Activated T-helper 1 cell treated with anti-CD3 and anti-CD28 coated beads, Interleukin-12 subunit alpha, Interleukin-12 subunit beta, Interleukin-2, Interleukin-4 antibody, amounts not matched to agents 30 ng/mL and 10 ng/mL and 1 ng/mL, durations not matched to agents 14 hours and 24 hours and 36 hours (primary cell): ENCODE measurements around the gene TRAF1. TPM values are rescaled to one million over a fixed set of nuclear protein-coding genes. Genes with fewer than 3 reads are reported as not detected.
A peak's percentile ranks its signal among the peaks of the same experiment; 100 is the strongest.

ENCODE experiments used
- DNase-seq: peaks from one replicate; pipeline ENCODE4 v3.0.0; 2021; ENCODE audit warnings: low spot score
- H3K27ac Mint-ChIP-seq: one replicate; pipeline ENCODE4 v1.8.0; 2021; ENCODE audit warnings: mild to moderate bottlenecking, mixed read lengths
- H3K27me3 Mint-ChIP-seq: one replicate; pipeline ENCODE4 v1.8.0; 2022; ENCODE audit warnings: mild to moderate bottlenecking, moderate library complexity, mixed read lengths; ENCODE audit not compliant: insufficient read depth
- H3K36me3 Mint-ChIP-seq: one replicate; pipeline ENCODE4 v1.8.0; 2021; ENCODE audit warnings: low read depth, mixed read lengths
- H3K4me1 Mint-ChIP-seq: one replicate; pipeline ENCODE4 v1.8.0; 2021; ENCODE audit warnings: low read depth, mixed read lengths
- H3K4me3 Mint-ChIP-seq: one replicate; pipeline ENCODE4 v1.8.0; 2021; ENCODE audit warnings: mild to moderate bottlenecking, moderate library complexity, mixed read lengths
- H3K9me3 Mint-ChIP-seq: one replicate; pipeline ENCODE4 v1.8.0; 2021; ENCODE audit warnings: mixed read lengths
- intact Hi-C: fragments of 100-400 bp; cut with micrococcal nuclease; formaldehyde crosslinking; loops from one replicate; pipeline ENCODE4 v1.15.1; 2024
- total RNA-seq: library from RNA; stranded (reverse); gene quantifications from 2 replicates; pipeline ENCODE4 v1.2.3, GENCODE V29; 2022

The TRAF1 gene
- total RNA-seq, 1 donor from 2014 or later = 136 TPM

- Mint-ChIP-seq H3K4me1 (peaks cover 84% of the 10 kb centered on the region), H3K4me3 (no peak overlapping the region), H3K27me3 (no peaks in the 10 kb centered on the region), H3K36me3 (peaks cover 86% of the 10 kb centered on the region), H3K27ac (peak overlapping the region; percentile 74), H3K9me3 (no peaks in the 10 kb centered on the region)
- intact Hi-C loops = no loop called here
- DNase-seq = no peak
Observed at GRCh38 chr9:120909904-120910303, 16.7 kb downstream of the TRAF1 start.

GRCh38 chr9:120905315-120906164, 21.1 kb downstream of the TRAF1 start:
- intact Hi-C loops = no loop called here
- Mint-ChIP-seq H3K27me3 (no peaks in the 10 kb centered on the region), H3K9me3 (no peaks in the 10 kb centered on the region), H3K4me3 (peak overlapping the region; percentile 67), H3K4me1 (peaks cover 84% of the 10 kb centered on the region), H3K36me3 (peaks cover 83% of the 10 kb centered on the region), H3K27ac (peak overlapping the region; percentile 88)
- DNase-seq = no peak

- peaks cover 82% of the 10 kb centered on the region for H3K36me3 Mint-ChIP-seq
- H3K4me3 Mint-ChIP-seq = peak overlapping the region; percentile 67
- H3K27me3 Mint-ChIP-seq = no peaks in the 10 kb centered on the region
- intact Hi-C loops = no loop called here
- no peak for DNase-seq
- peak overlapping the region; percentile 88 for H3K27ac Mint-ChIP-seq
- H3K4me1 Mint-ChIP-seq = peaks cover 84% of the 10 kb centered on the region
- no peaks in the 10 kb centered on the region for H3K9me3 Mint-ChIP-seq
Observed at GRCh38 chr9:120904978-120905301, 21.7 kb downstream of the TRAF1 start.

- H3K27me3 Mint-ChIP-seq = no peaks in the 10 kb centered on the region
- peak overlapping the region; percentile 88 for H3K27ac Mint-ChIP-seq
- DNase-seq = peak; percentile 43
- peaks cover 82% of the 10 kb centered on the region for H3K4me1 Mint-ChIP-seq
- H3K9me3 Mint-ChIP-seq = no peaks in the 10 kb centered on the region
- peak overlapping the region; percentile 67 for H3K4me3 Mint-ChIP-seq
- intact Hi-C loops = no loop called here
- H3K36me3 Mint-ChIP-seq = peaks cover 79% of the 10 kb centered on the region
Observed at GRCh38 chr9:120904061-120904977, 22.3 kb downstream of the TRAF1 start.

GRCh38 chr9:120902569-120903535, 23.7 kb downstream of the TRAF1 start:
- H3K9me3 Mint-ChIP-seq = no peaks in the 10 kb centered on the region
- no peak for DNase-seq
- intact Hi-C loops = loop anchor here (1.0 kb wide), 1 partner anchor 10 kb away; no protein-coding TSS in a partner anchor
- H3K4me1 Mint-ChIP-seq = peaks cover 86% of the 10 kb centered on the region
- no peaks in the 10 kb centered on the region for H3K27me3 Mint-ChIP-seq
- peaks cover 76% of the 10 kb centered on the region for H3K36me3 Mint-ChIP-seq
- peak overlapping the region; percentile 88 for H3K27ac Mint-ChIP-seq
- H3K4me3 Mint-ChIP-seq = peak overlapping the region; percentile 68

GRCh38 chr9:120901755-120902568, 24.6 kb downstream of the TRAF1 start:
- H3K27me3 Mint-ChIP-seq = no peaks in the 10 kb centered on the region
- DNase-seq = no peak
- H3K4me1 Mint-ChIP-seq = peaks cover 84% of the 10 kb centered on the region
- no peaks in the 10 kb centered on the region for H3K9me3 Mint-ChIP-seq
- peak overlapping the region; percentile 61 for H3K27ac Mint-ChIP-seq
- intact Hi-C loops = no loop called here
- peaks cover 74% of the 10 kb centered on the region for H3K36me3 Mint-ChIP-seq
- no peak overlapping the region for H3K4me3 Mint-ChIP-seq

- DNase-seq = no peak
- H3K4me1 Mint-ChIP-seq = peaks cover 77% of the 10 kb centered on the region
- H3K36me3 Mint-ChIP-seq = peaks cover 68% of the 10 kb centered on the region
- no peak overlapping the region for H3K4me3 Mint-ChIP-seq
- no peaks in the 10 kb centered on the region for H3K9me3 Mint-ChIP-seq
- no peaks in the 10 kb centered on the region for H3K27me3 Mint-ChIP-seq
- peak overlapping the region; percentile 70 for H3K27ac Mint-ChIP-seq
- intact Hi-C loops = no loop called here
Observed at GRCh38 chr9:120900824-120901223, 25.8 kb downstream of the TRAF1 start.

GRCh38 chr9:120899490-120900068, 27.0 kb downstream of the TRAF1 start:
- no peak for DNase-seq
- Mint-ChIP-seq H3K36me3 (peaks cover 57% of the 10 kb centered on the region), H3K4me3 (no peak overlapping the region), H3K27ac (no peak overlapping the region), H3K4me1 (peaks cover 73% of the 10 kb centered on the region), H3K27me3 (no peaks in the 10 kb centered on the region), H3K9me3 (no peaks in the 10 kb centered on the region)
- intact Hi-C loops = loop anchor here (5.0 kb wide), 1 partner anchor 142 kb away; no protein-coding TSS in a partner anchor

GRCh38 chr9:120898396-120898795, 28.2 kb downstream of the TRAF1 start:
- peaks cover 50% of the 10 kb centered on the region for H3K36me3 Mint-ChIP-seq
- H3K4me3 Mint-ChIP-seq = peak overlapping the region; percentile 15
- peaks cover 69% of the 10 kb centered on the region for H3K4me1 Mint-ChIP-seq
- H3K9me3 Mint-ChIP-seq = no peaks in the 10 kb centered on the region
- intact Hi-C loops = loop anchor here (5.0 kb wide), 1 partner anchor 141 kb away; no protein-coding TSS in a partner anchor
- DNase-seq = no peak
- H3K27ac Mint-ChIP-seq = peak overlapping the region; percentile 58
- no peaks in the 10 kb centered on the region for H3K27me3 Mint-ChIP-seq

GRCh38 chr9:120895951-120896350, 30.6 kb downstream of the TRAF1 start:
- intact Hi-C loops = loop anchor here (5.0 kb wide), 1 partner anchor 139 kb away; no protein-coding TSS in a partner anchor
- Mint-ChIP-seq H3K27me3 (no peaks in the 10 kb centered on the region), H3K4me3 (no peak overlapping the region), H3K36me3 (peaks cover 31% of the 10 kb centered on the region), H3K4me1 (peaks cover 72% of the 10 kb centered on the region), H3K27ac (peak overlapping the region; percentile 26), H3K9me3 (no peaks in the 10 kb centered on the region)
- DNase-seq = no peak
